Activated naive CD4-positive, alpha-beta T cell (primary cell): Measurements from ENCODE around the gene ARHGEF2.
A peak's percentile ranks its signal among the peaks of the same experiment; 100 is the strongest.

Experiments used
- DNase-seq, 4 experiments: peaks; one replicate each; lab custom pipeline; 2025; lab: John Stamatoyannopoulos, UW

Gene ARHGEF2

GRCh38 chr1:155971910-155972809 lies 6.2 kb downstream of the ARHGEF2 start:
- no peak for DNase-seq

- peak in 1 of 4 experiments; percentile 13 for DNase-seq
Observed at GRCh38 chr1:155970531-155971167, 7.7 kb downstream of the ARHGEF2 start.

- no peak for DNase-seq
Observed at GRCh38 chr1:155969377-155969791, 9.0 kb downstream of the ARHGEF2 start.

- DNase-seq, result no peak
Observed at GRCh38 chr1:155968670-155969069, 9.7 kb downstream of the ARHGEF2 start.

- no peak for DNase-seq
Observed at GRCh38 chr1:155968051-155968400, 10.3 kb downstream of the ARHGEF2 start.

- DNase-seq, result no peak
Observed at GRCh38 chr1:155967341-155968050, 10.9 kb downstream of the ARHGEF2 start.

- no peak for DNase-seq
Observed at GRCh38 chr1:155966750-155967149, 11.6 kb downstream of the ARHGEF2 start.

- no peak for DNase-seq
Observed at GRCh38 chr1:155966135-155966534, 12.2 kb downstream of the ARHGEF2 start.

- DNase-seq, result no peak
Observed at GRCh38 chr1:155964193-155964592, 14.2 kb downstream of the ARHGEF2 start.

GRCh38 chr1:155962599-155963211 lies 15.6 kb downstream of the ARHGEF2 start:
- no peak for DNase-seq

GRCh38 chr1:155961937-155962336 lies 16.4 kb downstream of the ARHGEF2 start:
- DNase-seq, result no peak

GRCh38 chr1:155960081-155960745 lies 18.1 kb downstream of the ARHGEF2 start:
- no peak for DNase-seq

- no peak for DNase-seq
Observed at GRCh38 chr1:155957411-155957915, 20.9 kb downstream of the ARHGEF2 start.

- DNase-seq, result no peak
Observed at GRCh38 chr1:155954645-155955044, 23.7 kb downstream of the ARHGEF2 start.

GRCh38 chr1:155952505-155952890 lies 25.8 kb downstream of the ARHGEF2 start:
- no peak for DNase-seq

GRCh38 chr1:155951753-155952504 lies 26.4 kb downstream of the ARHGEF2 start:
- DNase-seq, result no peak

GRCh38 chr1:155950829-155951228 lies 27.5 kb downstream of the ARHGEF2 start:
- DNase-seq, result no peak

- DNase-seq, result no peak
Observed at GRCh38 chr1:155947741-155948140, 30.6 kb downstream of the ARHGEF2 start.

- no peak for DNase-seq
Observed at GRCh38 chr1:155947292-155947691, 31.1 kb downstream of the ARHGEF2 start.

- DNase-seq, result no peak
Observed at GRCh38 chr1:155946633-155947219, 31.6 kb downstream of the ARHGEF2 start.

GRCh38 chr1:155944444-155944799 lies 33.9 kb downstream of the ARHGEF2 start:
- DNase-seq, result no peak
